ENCODE measurements around the gene LAMA5.

LAMA5 gene

DNA sequence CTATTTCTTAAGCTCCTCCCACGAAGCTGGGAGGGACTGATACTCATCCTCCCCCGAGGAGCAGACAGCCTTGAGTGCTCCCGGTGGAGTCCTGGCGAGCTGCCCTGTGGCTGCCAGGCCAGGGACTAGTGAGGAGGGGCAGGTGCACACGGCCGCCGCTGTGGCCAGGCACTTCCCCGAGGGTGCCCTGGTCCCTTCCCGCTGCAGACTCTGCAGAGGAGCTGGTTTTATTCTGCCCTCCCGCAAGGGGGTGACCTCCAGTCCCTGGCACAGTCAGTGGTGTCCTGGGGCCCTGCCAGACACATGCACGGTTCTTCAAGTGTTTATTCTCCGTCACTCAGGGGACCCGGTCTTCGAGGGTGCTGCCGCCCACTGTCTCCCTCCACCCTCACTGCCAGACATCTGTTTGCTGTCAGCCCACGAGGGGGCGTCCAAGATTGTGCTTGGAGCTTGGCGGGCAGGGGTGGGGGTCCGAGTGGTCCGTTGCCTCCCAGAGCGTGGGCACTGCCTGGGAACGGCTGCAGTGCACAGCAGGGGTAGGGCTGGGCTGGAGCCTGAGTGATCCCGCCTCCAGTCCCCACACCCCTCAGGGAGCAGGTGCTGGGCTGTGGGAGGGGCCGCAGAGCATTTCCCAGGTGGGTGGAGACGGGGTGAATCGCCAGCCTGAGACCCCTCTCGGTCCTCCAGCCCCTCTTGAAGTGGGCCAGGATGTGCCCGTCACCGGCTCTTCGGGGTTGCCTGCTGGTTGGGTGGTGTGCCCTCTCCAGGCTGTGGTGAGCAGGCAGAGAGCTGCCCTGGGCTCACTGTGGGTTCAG lies 43.0 kb upstream of the LAMA5 start:
- TF ChIP-seq SIN3A (IDR thresholded peaks at IDR 0.05; ENCODE audit: borderline replicate concordance, insufficient read depth, low read length) = no peak
- peak; percentile 7 for TF ChIP-seq FOXP2 (optimal IDR thresholded peaks at IDR 0.05; ENCODE audit: borderline replicate concordance, extremely low read depth, extremely low read length, insufficient read depth)

DNA sequence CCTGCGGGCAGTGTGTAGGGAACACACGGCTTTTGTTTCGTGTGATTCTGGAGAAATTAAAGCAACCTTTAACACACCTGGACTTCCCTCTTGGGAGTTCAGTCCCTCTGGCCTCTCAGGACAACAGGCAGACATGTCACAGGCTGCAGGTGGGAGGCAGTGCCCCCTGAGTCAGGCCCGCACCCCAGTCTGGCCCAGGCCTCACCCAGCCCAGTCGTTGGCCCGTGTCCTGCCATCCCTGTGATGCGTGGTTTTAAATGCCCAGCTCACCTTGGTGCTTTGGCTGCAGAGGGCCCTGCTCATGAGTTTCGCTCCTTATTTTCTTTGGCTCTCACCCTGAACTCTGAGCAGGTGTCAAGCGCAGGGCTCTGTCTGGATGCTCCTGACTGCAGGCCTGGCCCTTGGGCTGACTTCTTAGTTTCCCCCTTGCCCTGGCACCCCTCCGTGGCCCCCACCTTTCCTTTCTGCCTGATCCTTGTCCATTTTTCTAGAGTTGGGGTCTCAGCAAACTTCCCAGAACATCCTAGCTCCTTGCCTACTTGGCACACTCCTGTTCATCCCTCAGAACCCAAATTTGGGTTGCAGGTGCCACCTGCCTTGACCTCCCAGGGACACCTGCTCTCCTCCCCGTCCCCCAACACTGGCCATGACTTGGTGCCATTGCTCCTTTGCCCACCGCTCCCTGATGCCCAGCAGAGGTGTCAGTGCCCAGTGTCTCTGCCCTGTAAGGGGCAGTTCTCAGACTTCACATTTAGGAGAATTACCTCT lies 42.2 kb upstream of the LAMA5 start:
- TF ChIP-seq FOXP2 (optimal IDR thresholded peaks at IDR 0.05; ENCODE audit: borderline replicate concordance, extremely low read depth, extremely low read length, insufficient read depth) = no peak
- TF ChIP-seq SIN3A (IDR thresholded peaks at IDR 0.05; ENCODE audit: borderline replicate concordance, insufficient read depth, low read length) = no peak
- TF ChIP-seq, protein P1, sequence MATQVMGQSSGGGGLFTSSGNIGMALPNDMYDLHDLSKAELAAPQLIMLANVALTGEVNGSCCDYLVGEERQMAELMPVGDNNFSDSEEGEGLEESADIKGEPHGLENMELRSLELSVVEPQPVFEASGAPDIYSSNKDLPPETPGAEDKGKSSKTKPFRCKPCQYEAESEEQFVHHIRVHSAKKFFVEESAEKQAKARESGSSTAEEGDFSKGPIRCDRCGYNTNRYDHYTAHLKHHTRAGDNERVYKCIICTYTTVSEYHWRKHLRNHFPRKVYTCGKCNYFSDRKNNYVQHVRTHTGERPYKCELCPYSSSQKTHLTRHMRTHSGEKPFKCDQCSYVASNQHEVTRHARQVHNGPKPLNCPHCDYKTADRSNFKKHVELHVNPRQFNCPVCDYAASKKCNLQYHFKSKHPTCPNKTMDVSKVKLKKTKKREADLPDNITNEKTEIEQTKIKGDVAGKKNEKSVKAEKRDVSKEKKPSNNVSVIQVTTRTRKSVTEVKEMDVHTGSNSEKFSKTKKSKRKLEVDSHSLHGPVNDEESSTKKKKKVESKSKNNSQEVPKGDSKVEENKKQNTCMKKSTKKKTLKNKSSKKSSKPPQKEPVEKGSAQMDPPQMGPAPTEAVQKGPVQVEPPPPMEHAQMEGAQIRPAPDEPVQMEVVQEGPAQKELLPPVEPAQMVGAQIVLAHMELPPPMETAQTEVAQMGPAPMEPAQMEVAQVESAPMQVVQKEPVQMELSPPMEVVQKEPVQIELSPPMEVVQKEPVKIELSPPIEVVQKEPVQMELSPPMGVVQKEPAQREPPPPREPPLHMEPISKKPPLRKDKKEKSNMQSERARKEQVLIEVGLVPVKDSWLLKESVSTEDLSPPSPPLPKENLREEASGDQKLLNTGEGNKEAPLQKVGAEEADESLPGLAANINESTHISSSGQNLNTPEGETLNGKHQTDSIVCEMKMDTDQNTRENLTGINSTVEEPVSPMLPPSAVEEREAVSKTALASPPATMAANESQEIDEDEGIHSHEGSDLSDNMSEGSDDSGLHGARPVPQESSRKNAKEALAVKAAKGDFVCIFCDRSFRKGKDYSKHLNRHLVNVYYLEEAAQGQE (IDR thresholded peaks at IDR 0.05; ENCODE audit: insufficient read depth in 1 of 2, low read depth in 2 of 2, low read length in 2 of 2) = no peak
- no peak for TF ChIP-seq TAF1 (IDR thresholded peaks at IDR 0.05; ENCODE audit: borderline replicate concordance, insufficient read depth, low read length)
- TF ChIP-seq POLR2AphosphoS5 (IDR thresholded peaks at IDR 0.05; ENCODE audit: low read depth, low read length) = no peak

DNA sequence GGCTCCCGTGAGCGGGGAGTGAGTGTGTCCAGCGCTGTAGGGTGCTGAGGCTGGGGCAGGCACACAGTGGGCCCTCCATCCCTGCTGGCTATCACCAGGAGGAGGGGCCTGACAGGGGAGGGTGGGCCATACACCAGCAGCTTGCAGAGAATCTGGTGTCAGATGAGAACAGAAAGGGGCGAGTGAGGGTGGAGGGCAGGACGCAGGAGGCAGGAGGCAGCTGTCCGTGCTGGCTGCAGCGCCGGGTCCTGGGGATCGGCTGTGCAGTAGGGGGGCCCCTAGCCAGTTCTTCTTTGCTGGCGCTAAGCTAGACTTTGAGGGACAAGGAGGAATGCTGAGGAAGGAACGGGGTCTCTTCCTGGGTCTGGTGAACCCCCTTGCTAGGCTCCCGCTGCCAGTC lies 41.5 kb upstream of the LAMA5 start:
- no peak for TF ChIP-seq SIN3A (IDR thresholded peaks at IDR 0.05; ENCODE audit: borderline replicate concordance, insufficient read depth, low read length)
- no peak for TF ChIP-seq POLR2AphosphoS5 (IDR thresholded peaks at IDR 0.05; ENCODE audit: low read depth, low read length)
- no peak for TF ChIP-seq TAF1 (IDR thresholded peaks at IDR 0.05; ENCODE audit: borderline replicate concordance, insufficient read depth, low read length)
- TF ChIP-seq, protein P1 (IDR thresholded peaks at IDR 0.05; ENCODE audit: insufficient read depth in 1 of 2, low read depth in 2 of 2, low read length in 2 of 2) = no peak
- no peak for TF ChIP-seq FOXP2 (optimal IDR thresholded peaks at IDR 0.05; ENCODE audit: borderline replicate concordance, extremely low read depth, extremely low read length, insufficient read depth)

DNA sequence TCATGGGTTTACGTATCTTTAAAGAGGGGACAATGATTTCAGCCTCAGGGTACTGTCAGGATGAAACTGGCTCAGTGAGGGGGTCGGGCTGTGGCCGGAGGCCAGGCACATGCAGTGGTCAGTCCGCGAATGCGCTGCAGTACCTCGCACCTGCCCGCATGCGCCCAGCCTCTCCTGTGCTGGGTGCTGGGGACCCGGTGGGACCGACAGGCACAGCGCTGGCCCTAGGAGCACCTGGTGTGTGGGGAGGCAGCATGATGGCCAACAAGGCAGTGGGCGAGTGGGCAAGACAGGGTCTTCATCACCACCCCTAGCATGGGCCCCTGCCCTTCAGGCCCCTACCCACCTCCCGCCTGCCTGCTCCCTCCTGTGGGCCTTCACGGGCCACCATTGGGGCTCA lies 40.9 kb upstream of the LAMA5 start:
- TF ChIP-seq, protein P1 (IDR thresholded peaks at IDR 0.05; ENCODE audit: insufficient read depth in 1 of 2, low read depth in 2 of 2, low read length in 2 of 2) = no peak
- TF ChIP-seq POLR2AphosphoS5 (IDR thresholded peaks at IDR 0.05; ENCODE audit: low read depth, low read length) (no peak), SIN3A (IDR thresholded peaks at IDR 0.05; ENCODE audit: borderline replicate concordance, insufficient read depth, low read length) (no peak), FOXP2 (optimal IDR thresholded peaks at IDR 0.05; ENCODE audit: borderline replicate concordance, extremely low read depth, extremely low read length, insufficient read depth) (no peak), TAF1 (IDR thresholded peaks at IDR 0.05; ENCODE audit: borderline replicate concordance, insufficient read depth, low read length) (no peak)

DNA sequence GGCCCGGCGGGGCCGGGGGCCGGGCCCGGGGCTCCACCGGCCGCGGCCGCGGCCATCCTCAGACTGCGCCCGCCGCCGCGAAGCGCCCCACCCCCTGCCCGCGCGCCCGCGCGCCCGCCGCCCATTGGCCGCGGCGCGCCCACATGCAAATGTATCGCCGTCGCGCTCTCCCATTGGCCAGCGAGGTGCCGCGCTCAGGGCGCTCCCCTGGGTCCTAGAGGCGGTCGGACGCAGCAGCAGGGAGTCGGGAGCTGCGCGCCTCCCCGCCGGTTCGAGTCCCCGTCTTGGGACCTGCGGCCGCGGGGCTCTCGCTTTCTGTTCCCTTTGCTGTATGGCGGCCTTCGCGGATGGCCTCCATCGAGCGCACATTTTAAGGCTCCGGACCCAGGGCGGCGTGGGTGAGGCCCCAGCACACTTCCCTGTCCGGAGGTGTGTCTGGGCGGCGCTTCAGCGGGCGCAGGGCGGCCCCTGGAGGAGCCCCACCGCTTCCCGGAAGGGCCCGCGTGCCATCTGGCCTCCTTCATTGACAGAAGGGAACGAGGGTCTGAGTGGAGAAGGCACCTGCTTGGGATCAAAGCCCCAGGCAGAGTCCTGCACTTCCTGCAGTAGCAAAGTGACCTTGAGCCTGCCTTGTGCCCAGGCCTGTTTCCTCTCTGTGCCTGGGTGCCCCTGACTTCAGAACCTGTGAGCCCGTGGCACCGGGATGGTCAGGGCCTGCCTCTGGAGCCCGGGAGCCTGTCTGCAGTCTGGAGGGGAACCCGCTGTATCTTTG lies 40.3 kb upstream of the LAMA5 start, which contains the start of gene CABLES2:
Gene CABLES2 (minus strand): TSS at position 65 of the 772 bp plus-strand sequence. CDS start 9 bp downstream, at position 56.
- TF ChIP-seq, protein P1 (IDR thresholded peaks at IDR 0.05; ENCODE audit: insufficient read depth in 1 of 2, low read depth in 2 of 2, low read length in 2 of 2) = no peak
- TF ChIP-seq TAF1 (IDR thresholded peaks at IDR 0.05; ENCODE audit: borderline replicate concordance, insufficient read depth, low read length) (peak; percentile 66; the same call in 1 of the 2 replicates), FOXP2 (optimal IDR thresholded peaks at IDR 0.05; ENCODE audit: borderline replicate concordance, extremely low read depth, extremely low read length, insufficient read depth) (peak; percentile 80)

Data from PFSK-1 (cell line).